ENCODE measurements around the gene DYRK3. TPM values are rescaled to one million over a fixed set of nuclear protein-coding genes. Genes with fewer than 3 reads are reported as not detected.

The DYRK3 gene
- total and polyA plus RNA-seq, 2 of the 13 experiments (the other 11 are each of a cell fraction or from before 2014, with no cell fraction given): 0.48 to 2.8 TPM

- TF ChIP-seq, protein P1, sequence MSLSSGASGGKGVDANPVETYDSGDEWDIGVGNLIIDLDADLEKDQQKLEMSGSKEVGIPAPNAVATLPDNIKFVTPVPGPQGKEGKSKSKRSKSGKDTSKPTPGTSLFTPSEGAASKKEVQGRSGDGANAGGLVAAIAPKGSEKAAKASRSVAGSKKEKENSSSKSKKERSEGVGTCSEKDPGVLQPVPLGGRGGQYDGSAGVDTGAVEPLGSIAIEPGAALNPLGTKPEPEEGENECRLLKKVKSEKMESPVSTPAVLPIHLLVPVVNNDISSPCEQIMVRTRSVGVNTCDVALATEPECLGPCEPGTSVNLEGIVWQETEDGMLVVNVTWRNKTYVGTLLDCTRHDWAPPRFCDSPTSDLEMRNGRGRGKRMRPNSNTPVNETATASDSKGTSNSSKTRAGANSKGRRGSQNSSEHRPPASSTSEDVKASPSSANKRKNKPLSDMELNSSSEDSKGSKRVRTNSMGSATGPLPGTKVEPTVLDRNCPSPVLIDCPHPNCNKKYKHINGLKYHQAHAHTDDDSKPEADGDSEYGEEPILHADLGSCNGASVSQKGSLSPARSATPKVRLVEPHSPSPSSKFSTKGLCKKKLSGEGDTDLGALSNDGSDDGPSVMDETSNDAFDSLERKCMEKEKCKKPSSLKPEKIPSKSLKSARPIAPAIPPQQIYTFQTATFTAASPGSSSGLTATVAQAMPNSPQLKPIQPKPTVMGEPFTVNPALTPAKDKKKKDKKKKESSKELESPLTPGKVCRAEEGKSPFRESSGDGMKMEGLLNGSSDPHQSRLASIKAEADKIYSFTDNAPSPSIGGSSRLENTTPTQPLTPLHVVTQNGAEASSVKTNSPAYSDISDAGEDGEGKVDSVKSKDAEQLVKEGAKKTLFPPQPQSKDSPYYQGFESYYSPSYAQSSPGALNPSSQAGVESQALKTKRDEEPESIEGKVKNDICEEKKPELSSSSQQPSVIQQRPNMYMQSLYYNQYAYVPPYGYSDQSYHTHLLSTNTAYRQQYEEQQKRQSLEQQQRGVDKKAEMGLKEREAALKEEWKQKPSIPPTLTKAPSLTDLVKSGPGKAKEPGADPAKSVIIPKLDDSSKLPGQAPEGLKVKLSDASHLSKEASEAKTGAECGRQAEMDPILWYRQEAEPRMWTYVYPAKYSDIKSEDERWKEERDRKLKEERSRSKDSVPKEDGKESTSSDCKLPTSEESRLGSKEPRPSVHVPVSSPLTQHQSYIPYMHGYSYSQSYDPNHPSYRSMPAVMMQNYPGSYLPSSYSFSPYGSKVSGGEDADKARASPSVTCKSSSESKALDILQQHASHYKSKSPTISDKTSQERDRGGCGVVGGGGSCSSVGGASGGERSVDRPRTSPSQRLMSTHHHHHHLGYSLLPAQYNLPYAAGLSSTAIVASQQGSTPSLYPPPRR (CRISPR knock-in tag; IDR thresholded peaks at IDR 0.05; ENCODE audit: borderline replicate concordance): 0 out of 2 replicates have a peak, but pooled peaks have one; percentile 49
- no peak for TF ChIP-seq MEIS2 (CRISPR knock-in tag; IDR thresholded peaks at IDR 0.05)
- TF ChIP-seq SNAPC4 (CRISPR knock-in tag; IDR thresholded peaks at IDR 0.05): no peak
- TF ChIP-seq, protein P2, sequence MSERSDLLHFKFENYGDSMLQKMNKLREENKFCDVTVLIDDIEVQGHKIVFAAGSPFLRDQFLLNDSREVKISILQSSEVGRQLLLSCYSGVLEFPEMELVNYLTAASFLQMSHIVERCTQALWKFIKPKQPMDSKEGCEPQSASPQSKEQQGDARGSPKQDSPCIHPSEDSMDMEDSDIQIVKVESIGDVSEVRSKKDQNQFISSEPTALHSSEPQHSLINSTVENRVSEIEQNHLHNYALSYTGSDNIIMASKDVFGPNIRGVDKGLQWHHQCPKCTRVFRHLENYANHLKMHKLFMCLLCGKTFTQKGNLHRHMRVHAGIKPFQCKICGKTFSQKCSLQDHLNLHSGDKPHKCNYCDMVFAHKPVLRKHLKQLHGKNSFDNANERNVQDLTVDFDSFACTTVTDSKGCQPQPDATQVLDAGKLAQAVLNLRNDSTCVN (CRISPR knock-in tag; IDR thresholded peaks at IDR 0.05; ENCODE audit: borderline replicate concordance): no peak
- TF ChIP-seq ZNF292 (CRISPR knock-in tag; IDR thresholded peaks at IDR 0.05; ENCODE audit: borderline replicate concordance, low read depth): 0 out of 2 replicates have a peak, but pooled peaks have one; percentile 30
- TF ChIP-seq MTERF4 (CRISPR knock-in tag; IDR thresholded peaks at IDR 0.05): peak; percentile 48; the same call in 1 of the 2 replicates
- TF ChIP-seq HES4 (CRISPR knock-in tag; IDR thresholded peaks at IDR 0.05; ENCODE audit: borderline replicate concordance): no peak
- TF ChIP-seq BRCA1 (CRISPR knock-in tag; IDR thresholded peaks at IDR 0.05): no peak
- no peak for TF ChIP-seq PBX2 (CRISPR knock-in tag; IDR thresholded peaks at IDR 0.05)
- peak; percentile 75 for TF ChIP-seq TBX2 (CRISPR knock-in tag; IDR thresholded peaks at IDR 0.05; ENCODE audit: borderline replicate concordance)
- TF ChIP-seq ZBTB8A (CRISPR knock-in tag; IDR thresholded peaks at IDR 0.05; ENCODE audit: borderline replicate concordance, low read depth): peak; percentile 48; the same call in 1 of the 2 replicates
- TF ChIP-seq SAP130 (CRISPR knock-in tag; IDR thresholded peaks at IDR 0.05; ENCODE audit: low read depth): peak; percentile 97
- no peak for TF ChIP-seq ZNF326 (CRISPR knock-in tag; IDR thresholded peaks at IDR 0.05; ENCODE audit: borderline replicate concordance)
Observed at GRCh38 chr1:206635080-206635977, at the start of gene DYRK3 (continued).
